DMS153 treated with DMSO at 0.1 percent for 48 hours (cell line): Measurements from ENCODE around the gene LIMS4.
"Not testable (repeated sequence)": the region's sequence is repeated elsewhere in the genome, so short reads cannot be mapped to it uniquely, and the experiment has no call there.

Experiments
- DNase-seq: peaks from one replicate; lab custom pipeline; 2025; ENCODE audit not compliant: unreplicated experiment; lab: John Stamatoyannopoulos, UW

LIMS4 gene

DNA sequence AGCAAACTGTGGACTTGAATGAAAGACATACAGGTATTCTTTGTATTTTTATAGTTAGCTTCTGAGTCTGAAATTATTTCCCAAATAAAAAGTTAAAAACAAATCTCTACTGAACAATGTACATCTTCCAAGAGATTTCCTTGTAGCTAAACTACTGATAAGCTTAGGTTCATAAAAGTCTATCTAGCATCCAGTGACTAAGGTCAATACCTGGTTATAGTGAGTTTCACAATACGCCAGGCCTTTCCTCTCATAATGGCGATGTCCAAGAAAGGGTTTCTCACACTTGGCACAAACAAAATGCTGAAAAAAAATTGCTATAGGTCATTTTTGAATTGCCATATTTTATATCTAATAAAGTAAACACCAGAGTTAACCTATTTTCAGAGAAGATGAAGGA lies 21.7 kb downstream of the LIMS4 start:
- not testable (repeated sequence) for DNase-seq

DNA sequence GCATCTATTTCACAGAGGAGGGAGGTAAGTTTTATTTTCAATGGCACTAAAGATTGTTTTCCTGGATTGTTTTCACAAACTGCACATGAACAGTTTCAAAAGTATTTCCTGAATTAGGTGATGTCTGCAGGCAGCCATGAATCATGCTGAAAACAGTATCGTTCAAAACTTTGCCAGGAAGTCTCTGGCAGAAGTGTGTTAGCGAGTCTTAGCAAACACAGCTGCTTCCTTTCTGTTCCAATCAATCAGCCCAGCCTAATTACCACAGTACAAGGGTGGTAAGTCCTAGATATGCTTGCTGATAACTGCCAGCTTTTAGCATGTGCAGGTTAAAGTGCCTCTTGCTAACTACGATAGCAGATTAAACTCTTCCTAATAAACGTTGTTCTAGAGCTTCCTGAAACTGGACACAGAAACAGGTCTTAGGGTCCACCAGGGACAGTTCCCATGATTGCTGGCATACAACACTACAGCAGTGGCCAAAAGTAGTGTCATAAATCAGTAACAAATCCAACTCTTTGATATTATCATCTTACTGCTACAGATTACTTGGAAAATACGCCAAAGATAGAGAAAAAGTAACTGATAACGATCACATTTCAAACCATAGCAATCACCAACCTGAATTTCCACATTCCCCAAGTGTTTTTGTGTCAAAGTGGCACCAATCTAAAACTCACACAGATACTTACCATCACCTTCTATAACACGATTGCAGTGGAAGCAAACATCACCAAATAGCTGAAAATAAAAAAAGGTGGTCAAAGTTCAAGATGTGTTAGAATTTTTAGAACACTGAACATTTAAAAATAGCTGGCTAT lies 23.3 kb downstream of the LIMS4 start:
- not testable (repeated sequence) for DNase-seq

DNA sequence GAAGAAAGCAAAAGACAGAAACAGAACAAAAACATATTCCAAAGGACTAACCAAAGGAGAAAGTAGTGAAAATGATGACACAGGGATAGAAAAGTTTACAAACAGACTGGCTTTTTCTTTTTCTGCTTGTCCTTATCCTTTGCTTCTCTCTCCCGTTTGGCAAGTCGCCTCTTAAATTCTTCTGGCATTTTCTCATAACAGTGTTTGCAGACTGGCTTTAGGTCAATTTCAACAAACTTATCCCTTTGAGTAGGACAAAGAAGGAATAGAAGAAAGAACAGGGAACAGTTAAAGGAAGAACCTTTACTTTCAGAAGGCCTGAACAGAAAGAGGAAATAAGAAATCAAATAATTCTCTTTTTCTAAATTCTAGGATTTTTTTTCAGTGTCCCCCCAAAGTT lies 26.0 kb downstream of the LIMS4 start:
- DNase-seq = not testable (repeated sequence)

DNA sequence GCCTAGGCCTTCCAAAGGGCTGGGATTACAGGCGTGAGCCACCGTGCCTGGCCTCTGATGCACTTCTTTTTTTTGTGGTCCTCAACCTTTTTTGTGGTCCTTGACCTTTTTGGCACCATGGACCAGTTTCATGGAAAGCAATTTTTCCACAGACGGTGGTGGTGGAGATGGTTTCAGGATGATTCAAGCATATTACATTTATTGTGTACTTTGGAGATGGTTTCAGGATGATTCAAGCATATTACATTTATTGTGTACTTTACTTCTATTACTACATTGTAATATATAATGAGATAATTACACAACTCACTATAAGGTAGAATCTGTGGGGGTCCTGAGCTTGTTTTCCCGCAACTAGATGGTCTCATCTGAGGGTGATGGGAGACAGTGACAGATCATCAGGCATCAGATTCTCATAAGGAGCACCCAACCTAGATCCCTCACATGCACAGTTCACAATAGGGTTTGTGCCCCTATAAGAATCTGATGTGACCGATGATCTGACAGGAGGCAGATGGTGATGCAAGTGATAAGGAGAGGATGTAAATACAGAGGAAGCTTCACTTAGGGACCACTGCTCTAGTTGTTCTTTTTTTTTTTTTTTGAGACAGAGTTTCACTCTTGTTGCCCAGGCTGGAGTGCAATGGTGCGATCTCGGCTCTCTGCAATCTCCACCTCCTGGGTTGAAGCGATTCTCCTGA lies 29.2 kb downstream of the LIMS4 start:
- DNase-seq = not testable (repeated sequence)

DNA sequence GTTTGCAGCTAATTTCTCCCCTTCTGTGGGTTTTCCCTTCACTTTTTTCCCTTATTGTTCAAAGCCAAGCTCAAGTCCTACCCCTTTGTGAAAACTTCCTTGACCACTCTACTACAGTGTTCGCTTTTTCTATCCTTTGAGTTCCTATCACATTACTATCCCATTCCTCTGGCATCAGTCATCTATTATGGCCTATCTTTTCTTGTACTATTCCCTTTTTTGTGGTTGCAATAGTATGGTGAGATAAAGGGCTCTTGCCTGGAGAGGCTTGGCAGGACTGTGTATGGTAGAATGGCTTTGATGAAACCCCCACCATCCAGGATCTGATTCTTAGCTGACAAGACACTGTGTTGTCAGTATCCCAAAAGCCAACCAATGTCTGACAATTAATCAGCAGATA lies 30.7 kb downstream of the LIMS4 start:
- DNase-seq = not testable (repeated sequence)

DNA sequence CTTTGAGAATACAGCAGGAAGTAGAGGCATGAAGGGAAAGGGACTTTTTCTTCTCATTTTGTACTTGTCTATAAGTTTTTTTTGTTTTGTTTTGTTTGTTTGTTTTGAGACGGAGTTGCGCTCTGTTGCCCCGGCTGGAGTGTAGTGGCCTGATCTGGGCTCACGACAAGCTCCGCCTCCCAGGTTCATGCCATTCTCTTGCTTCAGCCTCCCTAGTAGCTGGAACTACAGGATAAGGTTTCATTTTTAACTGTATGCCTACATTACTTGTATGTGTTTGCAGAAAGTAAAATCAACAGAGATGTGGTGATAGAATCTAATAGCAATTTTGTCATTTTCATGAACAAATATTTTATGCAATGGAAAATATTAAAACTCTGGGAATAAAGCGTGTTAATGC lies 38.1 kb downstream of the LIMS4 start:
- DNase-seq = not testable (repeated sequence)

DNA sequence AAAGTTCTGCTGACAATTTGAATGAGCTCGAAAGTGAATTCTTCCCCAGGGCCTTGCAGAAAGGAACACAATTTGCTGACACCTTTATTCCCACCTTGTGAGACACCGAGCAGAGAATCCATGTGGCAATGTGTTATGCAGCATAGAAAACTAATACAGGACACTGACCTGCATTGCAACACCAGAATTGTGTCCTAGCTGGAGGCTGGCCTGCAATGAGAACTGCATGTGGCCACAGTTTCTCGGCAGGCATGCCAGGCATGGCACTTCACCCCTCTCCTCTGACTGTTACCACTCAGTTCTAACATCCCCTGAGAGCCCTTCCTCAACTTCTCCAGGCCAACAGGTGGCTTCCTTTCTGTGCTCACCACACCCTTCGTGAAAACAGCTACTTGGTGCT lies 46.9 kb downstream of the LIMS4 start:
- not testable (repeated sequence) for DNase-seq

DNA sequence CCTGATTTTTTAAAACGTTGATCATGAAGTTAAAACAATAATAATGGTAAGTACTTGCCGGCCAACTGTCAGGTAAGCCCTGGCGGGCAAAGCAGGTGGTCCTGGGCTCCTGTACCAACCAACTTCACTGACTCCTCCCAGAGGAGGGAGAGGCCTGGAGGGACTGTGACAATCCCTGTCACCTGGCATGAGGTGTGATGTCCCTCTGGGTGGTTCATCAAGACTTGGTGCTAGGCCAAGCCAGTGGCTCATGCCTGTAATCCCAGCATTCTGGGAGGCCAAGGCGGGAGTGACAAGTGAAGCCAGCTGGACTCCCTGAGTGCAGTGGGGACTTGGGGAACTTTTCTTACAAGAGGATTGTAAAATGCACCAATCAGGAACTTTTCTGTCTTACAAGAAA lies 48.2 kb downstream of the LIMS4 start:
- not testable (repeated sequence) for DNase-seq

DNA sequence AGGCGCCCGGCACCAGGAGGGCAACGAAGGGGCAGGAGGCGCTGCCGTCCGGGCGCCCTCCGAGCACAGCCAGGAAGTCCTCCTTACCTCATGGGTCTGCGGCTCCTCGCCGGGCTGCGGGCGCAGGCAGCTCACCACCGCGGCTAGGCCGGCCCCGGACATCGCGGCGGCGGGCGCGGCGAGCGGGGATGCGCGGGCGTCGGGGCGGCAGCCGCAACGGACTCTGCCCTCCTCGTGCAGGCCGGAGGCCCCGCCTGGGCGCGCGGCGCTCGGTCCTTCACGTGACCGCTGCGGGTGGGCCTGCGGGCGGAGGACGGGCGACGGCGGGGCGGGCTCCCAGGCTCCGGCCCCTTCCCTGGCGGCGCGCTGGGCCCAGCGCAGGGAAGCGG lies 49.0 kb downstream of the LIMS4 start:
- not testable (repeated sequence) for DNase-seq

DNA sequence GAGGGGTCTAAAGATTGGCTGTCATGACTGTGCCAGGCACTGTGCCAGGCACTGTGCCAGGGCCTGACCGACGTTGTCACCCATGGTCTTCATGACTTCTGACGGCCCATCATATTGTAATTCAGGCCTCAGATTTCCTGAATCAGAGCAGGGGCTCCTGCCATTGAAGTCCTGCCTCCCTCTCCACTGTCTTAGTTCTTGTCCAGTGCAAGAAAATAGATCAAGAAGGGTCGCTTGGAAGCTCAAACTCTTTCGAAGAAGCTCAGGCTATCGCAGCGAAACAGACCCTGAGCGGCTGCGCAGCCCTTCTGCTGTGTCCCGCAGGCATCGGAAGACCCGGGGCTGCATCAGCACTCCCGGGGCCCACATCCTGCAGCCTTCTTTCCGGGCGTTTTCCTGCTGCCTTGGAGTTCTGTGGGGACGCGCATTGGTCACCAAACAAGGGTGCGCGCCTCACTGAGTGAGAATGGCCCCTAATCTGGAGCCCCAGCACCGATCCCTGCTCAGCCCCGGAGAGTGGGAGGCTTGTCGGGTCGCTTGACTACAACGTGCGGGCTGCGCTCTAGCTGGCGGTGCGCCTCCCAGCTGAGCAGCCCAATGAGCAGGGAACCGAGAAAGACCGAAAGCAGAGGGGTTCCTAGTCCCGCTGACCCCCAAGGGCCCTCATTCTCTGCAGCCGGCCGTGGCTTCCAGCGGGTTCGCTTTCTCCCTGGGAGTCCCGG lies 49.6 kb downstream of the LIMS4 start:
- DNase-seq = not testable (repeated sequence)

DNA sequence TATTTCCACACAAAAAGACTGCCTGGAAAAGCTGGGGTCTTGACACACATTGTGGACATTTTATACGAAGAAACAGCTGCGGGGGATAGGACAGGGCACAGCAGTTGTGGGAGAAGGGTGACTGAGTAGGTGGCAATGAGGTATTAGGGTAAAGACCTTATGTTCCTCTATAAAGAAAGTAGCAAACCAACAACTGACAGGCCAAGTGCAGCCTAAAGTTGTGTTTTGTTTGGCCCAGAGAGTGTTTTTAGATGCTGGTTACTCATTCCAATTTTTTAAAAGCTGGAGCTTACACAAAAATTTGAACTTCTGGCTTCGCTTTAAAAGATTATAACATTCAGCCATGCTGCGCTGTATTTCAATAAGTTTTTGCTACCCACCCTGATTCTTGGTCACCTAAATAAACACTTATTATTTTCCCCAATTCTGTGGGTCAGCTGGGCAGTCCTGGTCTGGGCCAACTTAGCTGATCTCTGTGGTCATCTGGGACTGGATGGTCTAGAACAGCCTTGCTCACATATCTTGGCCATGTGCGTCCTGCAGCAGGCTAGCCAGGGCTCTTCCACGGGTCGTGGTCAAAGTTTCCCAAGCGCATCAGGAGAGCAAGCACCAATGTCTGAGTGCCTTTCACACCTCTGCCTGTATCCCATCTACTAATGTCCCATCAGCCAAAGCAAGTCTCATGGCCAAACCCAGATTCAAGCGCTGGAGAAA lies 51.8 kb downstream of the LIMS4 start:
- DNase-seq = not testable (repeated sequence)

DNA sequence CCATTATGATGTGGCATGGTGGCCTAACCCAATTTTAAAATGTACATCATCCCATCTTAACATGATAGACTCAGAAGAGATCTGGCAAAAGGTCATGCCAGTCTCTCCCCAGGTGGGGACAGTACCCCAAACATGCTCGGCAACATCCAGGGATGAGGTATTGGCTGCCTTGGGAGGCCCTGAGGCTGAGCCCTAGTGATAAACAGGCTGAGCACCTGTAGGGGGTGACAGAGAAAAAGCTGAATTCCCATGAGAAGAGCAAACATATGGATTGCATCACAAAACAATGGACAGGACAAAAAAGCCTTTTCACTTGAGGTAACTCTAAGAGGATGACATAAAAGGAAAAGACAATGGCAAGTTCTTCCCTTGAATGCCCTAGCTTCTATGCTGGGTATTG lies 65.5 kb downstream of the LIMS4 start:
- DNase-seq = not testable (repeated sequence)

DNA sequence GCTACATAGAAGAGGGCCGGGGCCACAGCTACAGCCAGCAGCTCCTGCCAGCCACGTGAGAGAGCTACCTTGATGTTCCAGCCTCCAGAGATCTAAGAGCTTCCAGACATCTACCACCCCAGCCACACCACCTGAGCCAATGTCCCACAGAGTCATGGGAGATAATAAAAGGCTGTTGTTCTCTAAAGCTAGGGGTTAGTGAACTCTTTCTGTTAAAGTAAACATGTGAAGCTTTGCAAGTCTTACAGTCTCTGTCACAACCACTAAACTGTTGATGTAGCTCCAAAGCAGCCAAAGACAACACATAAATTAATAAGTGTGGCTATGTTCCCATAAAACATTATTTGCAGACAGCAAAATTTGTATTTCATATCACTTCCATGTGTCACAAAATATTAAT lies 67.6 kb downstream of the LIMS4 start:
- not testable (repeated sequence) for DNase-seq

DNA sequence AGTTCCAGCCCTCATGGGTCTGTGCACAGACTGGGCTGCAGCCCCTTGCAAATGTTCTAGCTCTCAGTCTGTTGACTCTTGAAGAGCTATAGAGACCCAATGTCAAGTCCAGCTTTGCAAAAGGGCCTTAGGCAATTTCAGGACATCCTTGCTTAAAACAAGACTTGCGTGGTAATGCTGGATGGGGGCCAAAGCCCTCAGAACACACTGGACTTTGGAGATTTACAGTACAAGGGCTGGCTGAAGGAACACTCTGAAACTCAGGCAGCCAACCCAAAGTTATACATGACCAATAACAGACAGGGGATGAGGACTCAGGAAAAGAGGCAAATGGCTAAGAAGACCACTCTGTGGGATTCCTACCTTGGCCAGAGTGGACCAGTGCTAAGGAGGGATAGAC lies 68.4 kb downstream of the LIMS4 start:
- not testable (repeated sequence) for DNase-seq

DNA sequence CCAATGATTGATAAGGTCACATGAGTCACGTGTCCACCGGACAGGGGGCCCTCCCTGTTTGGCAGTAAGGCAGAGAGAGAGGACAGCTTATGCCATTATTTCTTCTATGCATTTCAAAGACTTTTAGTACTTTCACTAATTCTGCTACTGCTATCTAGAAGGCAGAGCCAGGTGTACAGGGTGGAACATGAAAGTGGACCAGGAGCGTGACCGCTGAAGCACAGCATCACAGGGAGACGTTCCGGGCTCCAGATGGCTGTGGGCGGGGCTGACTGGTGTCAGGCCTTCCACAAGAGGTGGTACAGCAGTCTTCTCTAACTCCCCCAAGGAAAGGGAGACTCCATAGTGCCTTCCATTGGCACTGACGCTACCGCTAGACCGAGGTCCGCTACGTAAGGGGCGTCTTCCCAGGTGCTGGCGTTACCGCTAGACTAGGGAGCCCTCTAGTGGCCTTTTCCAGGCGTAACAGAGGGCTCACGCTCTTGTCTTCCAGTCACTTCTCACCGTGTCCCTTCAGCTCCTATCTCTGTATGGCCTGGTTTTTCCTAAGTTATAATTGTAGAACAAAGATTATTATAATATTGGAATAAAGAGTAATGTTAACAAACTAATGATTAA lies 71.5 kb downstream of the LIMS4 start:
- DNase-seq = not testable (repeated sequence)

DNA sequence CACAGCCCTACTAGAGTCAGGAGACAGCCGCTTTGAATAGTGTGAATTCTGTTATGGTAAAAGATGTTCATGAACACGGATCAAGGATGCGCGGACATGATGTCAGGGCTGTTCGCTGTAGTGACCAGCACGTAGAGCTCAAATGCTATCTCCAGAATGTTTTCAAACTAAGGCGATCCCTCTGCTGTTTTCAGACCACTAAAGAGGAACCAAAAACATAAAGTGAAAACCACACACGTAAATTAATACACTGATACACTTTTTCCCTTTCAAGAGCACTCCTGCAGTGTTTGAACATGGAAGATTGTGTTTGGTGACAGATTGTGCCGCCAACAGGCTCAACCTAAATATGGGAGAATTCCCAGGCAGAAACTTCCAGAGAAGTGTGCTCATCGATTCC lies 73.2 kb downstream of the LIMS4 start:
- DNase-seq = not testable (repeated sequence)

DNA sequence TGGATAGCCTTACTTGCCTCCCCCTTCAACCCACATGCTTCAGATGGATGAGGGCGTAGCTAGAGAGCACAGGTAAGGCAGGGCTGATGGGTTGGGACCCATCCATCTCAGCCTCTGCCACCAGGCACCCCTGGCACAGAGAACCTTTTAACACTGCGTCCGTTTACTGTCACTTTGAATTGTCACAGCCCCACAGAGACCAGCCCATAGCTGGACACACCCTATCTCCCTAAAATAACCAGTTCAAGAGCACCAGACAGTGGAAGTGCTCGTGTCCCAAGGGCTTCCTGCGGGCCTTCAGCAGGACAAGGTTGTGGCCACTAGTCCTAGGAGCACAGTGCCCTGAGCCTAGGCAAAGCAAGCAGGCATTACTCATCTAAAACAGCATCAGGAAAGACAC lies 76.6 kb downstream of the LIMS4 start:
- not testable (repeated sequence) for DNase-seq
